K562 (cell line): ENCODE data around the gene TDRD12. TPM values are rescaled to one million over a fixed set of nuclear protein-coding genes. Genes with fewer than 3 reads are reported as not detected.

Experiments
- ARID4B ChIP-seq: sonication (generic); formaldehyde crosslinking; IDR thresholded peaks from 2 replicates; pipeline ENCODE4 v1.8.0; 2022; ENCODE audit warnings: mild to moderate bottlenecking, missing genetic modification reagents
- BCL6 ChIP-seq: fragments of 250-450 bp; sonication (Bioruptor Pico); IDR thresholded peaks from 2 replicates; pipeline ENCODE4 v1.4.0; 2020
- FUS ChIP-seq: fragments of 200-400 bp; formaldehyde crosslinking; optimal IDR thresholded peaks from 2 replicates; pipeline ENCODE3; 2017; ENCODE audit warnings: low read depth, low read length
- HCFC1 ChIP-seq: IDR thresholded peaks from 2 replicates; pipeline ENCODE4 v1.6.1; 2012; ENCODE audit warnings: low read depth, low read length, improper control_type of control experiment
- HLTF ChIP-seq: fragments of 450-650 bp; IDR thresholded peaks from 2 replicates; pipeline ENCODE4 v1.6.1; 2016
- JUN ChIP-seq, 2 experiments: sonication (generic) in 1 of 2; formaldehyde crosslinking in 1 of 2; IDR thresholded peaks; 2 replicates each; pipeline versions ENCODE4 v1.6.1 to v1.8.0; 2012 to 2022; ENCODE audit warnings: borderline replicate concordance in 2 of 2, mild to moderate bottlenecking in 2 of 2, improper control_type of control experiment in 1 of 2, low read depth in 1 of 2, low read length in 1 of 2, missing genetic modification reagents in 1 of 2
- NR1H2 ChIP-seq: sonication (generic); formaldehyde crosslinking; IDR thresholded peaks from 2 replicates; pipeline ENCODE4 v1.4.0; 2020; ENCODE audit warnings: mild to moderate bottlenecking, missing genetic modification reagents
- NR3C1 ChIP-seq: sonication (generic); formaldehyde crosslinking; IDR thresholded peaks from 2 replicates; pipeline ENCODE4 v1.8.1; 2022; ENCODE audit warnings: missing genetic modification reagents
- PHF20 ChIP-seq: fragments of 450-650 bp; IDR thresholded peaks from 2 replicates; pipeline ENCODE4 v1.6.1; 2018; ENCODE audit not compliant: partially characterized antibody
- POLR2H ChIP-seq: IDR thresholded peaks from 2 replicates; pipeline ENCODE4 v1.6.1; 2016; ENCODE audit warnings: missing genetic modification characterization, low read depth, mild to moderate bottlenecking, control low read depth, missing compliant biosample characterization, moderate library complexity
- RBM22 ChIP-seq: fragments of 200-400 bp; formaldehyde crosslinking; IDR thresholded peaks from 2 replicates; pipeline ENCODE4 v1.6.1; 2018; ENCODE audit warnings: low read length, low read depth; ENCODE audit not compliant: poor library complexity, severe bottlenecking
- RBM25 ChIP-seq: fragments of 200-400 bp; formaldehyde crosslinking; IDR thresholded peaks from 2 replicates; pipeline ENCODE4 v1.6.1; 2018; ENCODE audit warnings: low read length, low read depth, moderate library complexity; ENCODE audit not compliant: severe bottlenecking
- RCOR1 ChIP-seq, 2 experiments: IDR thresholded peaks; 2 replicates each; pipeline ENCODE4 v1.6.1; 2012; ENCODE audit warnings: low read depth in 2 of 2, low read length in 2 of 2, borderline replicate concordance in 1 of 2, improper control_type of control experiment in 1 of 2
- SAP30 ChIP-seq: fragments of 200-600 bp; sonication (generic); IDR thresholded peaks from 2 replicates; pipeline ENCODE4 v1.6.1; 2012; ENCODE audit warnings: borderline replicate concordance, low read depth, mild to moderate bottlenecking, moderate library complexity, low read length, control low read depth, inconsistent platforms; ENCODE audit not compliant: insufficient read depth, poor library complexity, severe bottlenecking
- SPI1 ChIP-seq: IDR thresholded peaks from 2 replicates; pipeline ENCODE4 v1.6.1; 2011; ENCODE audit warnings: low read depth, low read length, control low read depth, borderline replicate concordance
- SREBF1 ChIP-seq: fragments of 150-350 bp; IDR thresholded peaks from 2 replicates; pipeline ENCODE4 v1.6.1; 2014; ENCODE audit warnings: antibody characterized with exemption, low read depth, low read length, borderline replicate concordance
- ZBTB2 ChIP-seq: fragments of 450-650 bp; IDR thresholded peaks from 2 replicates; pipeline ENCODE4 v1.6.1; 2016; ENCODE audit warnings: antibody characterized with exemption
- ZNF124 ChIP-seq: sonication (generic); formaldehyde crosslinking; IDR thresholded peaks from 2 replicates; pipeline ENCODE4 v1.8.1; 2022; ENCODE audit warnings: missing genetic modification reagents
- ZNF175 ChIP-seq: fragments of 200-800 bp; sonication (Bioruptor generic); IDR thresholded peaks from 2 replicates; pipeline ENCODE4 v1.6.1; 2016; ENCODE audit warnings: low read depth, mild to moderate bottlenecking, missing genetic modification characterization, missing compliant biosample characterization
- ZNF586 ChIP-seq: fragments of 450-650 bp; formaldehyde crosslinking; conservative IDR thresholded peaks from 2 replicates; pipeline ENCODE4 v1.4.0; 2020; ENCODE audit warnings: mild to moderate bottlenecking, moderate library complexity
- ZNF589 ChIP-seq: fragments of 200-800 bp; sonication (Bioruptor generic); IDR thresholded peaks from 2 replicates; pipeline ENCODE4 v1.6.1; 2016; ENCODE audit warnings: low read depth, missing genetic modification characterization, missing compliant biosample characterization
- polyA plus RNA-seq, 8 experiments: library from polyadenylated mRNA; depleted of rRNA in 4 of 8; stranded (reverse) in 5 of 8; unstranded in 3 of 8; fragments of >200 nt; fragmentation: Nextera tagmentation in 2 of 8; fragmentation: Illumina TruSeq in 1 of 8; extraction: Ambion mirVana in 2 of 8; extraction: Trizol in 1 of 8; gene quantifications; 2 replicates each; pipeline versions ENCODE4 v1.2.1 to v1.2.3, GENCODE V29; 2011 to 2014; ENCODE audit warnings: inconsistent platforms in 1 of 8, missing spikeins in 1 of 8
- total RNA-seq, 7 experiments: library from RNA; depleted of rRNA in 6 of 7; stranded (reverse); fragments of >200 nt in 6 of 7; fragmentation: Illumina TruSeq in 2 of 7; extraction: Trizol in 2 of 7; gene quantifications; 2 replicates each; pipeline versions ENCODE4 v1.2.1 to v1.2.3, GENCODE V29; 2011 to 2021; ENCODE audit warnings: low replicate concordance in 1 of 7

The TDRD12 gene
- total and polyA plus RNA-seq, 9 of the 15 experiments (the other 6 are each of a cell fraction or from before 2014, with no cell fraction given), result 0.03 TPM; not detected in 8

GRCh38 chr19:32691952-32692726 lies 27.4 kb upstream of the TDRD12 start (continued):
- TF ChIP-seq ARID4B (CRISPR knock-in tag) (peak; percentile 53), BCL6 (CRISPR knock-in tag) (peak; percentile 17; the same call in 1 of the 2 replicates), ZNF124 (peak; percentile 63; the same call in 1 of the 2 replicates), FUS (peak; percentile 88), ZBTB2 (no peak), PHF20 (peak; percentile 59), ZNF175 (no peak), NR1H2 (CRISPR knock-in tag) (0 out of 2 replicates have a peak, but pooled peaks have one; percentile 68), ZNF586 (CRISPR knock-in tag) (no peak), HLTF (no peak), RBM22 (peak; percentile 76), POLR2H (tag) (no peak; the same call in 1 of the 2 replicates), JUN (IDR thresholded peaks at IDR 0.05; ENCODE audit: borderline replicate concordance, low read depth, low read length) (peak; percentile 27; the same call in 1 of the 2 replicates), JUN (CRISPR knock-in tag; IDR thresholded peaks at IDR 0.05; ENCODE audit: borderline replicate concordance) (peak; percentile 33; the same call in 1 of the 2 replicates), NR3C1 (CRISPR knock-in tag) (peak; percentile 90), RBM25 (no peak), SPI1 (peak; percentile 20; the same call in 1 of the 2 replicates), ZNF589 (CRISPR knock-in tag) (0 out of 2 replicates have a peak, but pooled peaks have one; percentile 46), RCOR1 (IDR thresholded peaks at IDR 0.05; ENCODE audit: borderline replicate concordance in 1 of 2, low read depth in 2 of 2, low read length in 2 of 2) (no peak), SAP30 (peak; percentile 27), HCFC1 (peak; percentile 25; the same call in 1 of the 2 replicates), SREBF1 (no peak)
